ENCODE results near the gene WWC1.

The WWC1 gene

DNA sequence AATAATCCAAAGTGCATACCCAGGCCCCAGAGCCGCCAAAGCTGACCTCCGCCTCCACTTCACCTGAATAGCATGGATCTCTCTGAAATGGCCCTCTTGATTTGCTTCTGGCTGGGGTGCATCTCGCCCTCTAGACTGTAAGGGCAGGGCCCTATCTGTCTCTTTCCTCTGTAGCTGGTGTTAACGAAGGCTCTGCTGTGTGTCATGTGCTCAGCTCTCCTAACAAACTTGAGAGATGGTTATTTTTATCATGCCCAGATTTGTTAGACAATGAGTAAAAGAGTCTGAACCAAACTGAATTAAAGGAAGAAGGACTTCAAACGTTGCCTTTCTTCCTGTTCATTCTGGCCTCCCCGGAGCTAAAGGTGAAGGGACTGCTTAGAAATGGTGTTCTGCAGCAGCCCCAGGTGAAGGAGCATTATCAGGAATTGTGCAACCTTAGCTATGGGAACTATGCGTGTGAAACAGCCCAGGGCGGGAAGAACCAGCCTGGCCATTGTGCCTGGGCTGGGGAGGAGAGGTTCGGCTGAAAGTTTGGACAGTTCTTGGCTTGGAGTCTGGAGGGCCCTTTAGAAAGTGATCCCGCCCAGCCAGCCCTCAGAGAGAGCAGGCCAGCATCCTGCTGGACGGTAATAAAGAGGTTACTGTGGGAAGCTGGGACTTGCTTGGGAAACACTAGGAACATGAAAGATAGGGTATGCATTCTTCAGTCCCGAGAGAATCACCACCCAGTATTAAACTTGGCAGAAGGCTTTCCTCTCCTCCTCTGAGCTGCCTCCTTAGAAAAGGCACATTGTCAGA, 73.5 kb downstream of the WWC1 start:
- DNase-seq (ENCODE audit: extremely low spot score), result no peak
- TF ChIP-seq CTCF (IDR thresholded peaks at IDR 0.05; ENCODE audit: control extremely low read depth, extremely low read depth, low read depth, missing control alignments), result no peak
- ChIA-PET POLR2A (no interaction called here), CTCF (no interaction called here)

GRCh38 chr5:168365581-168366081, 74.2 kb downstream of the WWC1 start:
- POLR2A ChIA-PET, result no interaction called here
- TF ChIP-seq CTCF (IDR thresholded peaks at IDR 0.05; ENCODE audit: control extremely low read depth, extremely low read depth, low read depth, missing control alignments), result no peak
- CTCF ChIA-PET, result no interaction called here
- DNase-seq (ENCODE audit: extremely low spot score), result no peak

GRCh38 chr5:168366116-168366515, 74.7 kb downstream of the WWC1 start:
- ChIA-PET CTCF (interaction anchor here (0.8 kb wide), 1 partner anchor 8 kb away, joined by 3 read pairs; no protein-coding TSS in a partner anchor), POLR2A (no interaction called here)
- no peak for DNase-seq (ENCODE audit: extremely low spot score)
- TF ChIP-seq CTCF (IDR thresholded peaks at IDR 0.05; ENCODE audit: control extremely low read depth, extremely low read depth, low read depth, missing control alignments), result no peak

GRCh38 chr5:168368854-168369253, 77.4 kb downstream of the WWC1 start:
- CTCF ChIA-PET, result interaction anchor here (1.0 to 2.1 kb wide), 2 partner anchors 10 to 13 kb away, joined by 4 to 10 read pairs; no protein-coding TSS in a partner anchor
- TF ChIP-seq CTCF (IDR thresholded peaks at IDR 0.05; ENCODE audit: control extremely low read depth, extremely low read depth, low read depth, missing control alignments), result no peak
- no peak for DNase-seq (ENCODE audit: extremely low spot score)
- POLR2A ChIA-PET, result no interaction called here

DNA sequence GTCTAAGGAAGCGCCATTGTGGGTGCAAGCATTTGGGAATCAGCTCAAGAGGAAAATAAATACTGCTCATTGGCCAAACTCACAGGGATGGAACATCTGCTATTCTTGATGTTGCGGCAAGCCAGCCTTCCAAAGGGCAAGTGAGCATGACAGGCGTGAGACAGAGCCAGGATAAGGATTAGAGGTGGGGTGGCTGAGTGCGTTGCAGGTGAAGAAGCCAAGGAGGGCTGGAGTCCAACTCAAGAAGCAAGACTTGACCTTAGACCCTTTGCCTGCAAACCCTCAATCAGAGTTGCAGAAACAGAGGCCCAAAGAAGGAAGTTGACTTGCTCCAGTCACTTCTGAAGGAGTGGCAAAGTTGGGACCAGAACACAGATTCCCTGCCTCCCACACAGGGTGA, 79.4 kb downstream of the WWC1 start:
- DNase-seq (ENCODE audit: extremely low spot score), result no peak
- CTCF ChIA-PET, result no interaction called here
- TF ChIP-seq CTCF (IDR thresholded peaks at IDR 0.05; ENCODE audit: control extremely low read depth, extremely low read depth, low read depth, missing control alignments), result no peak
- POLR2A ChIA-PET, result no interaction called here

GRCh38 chr5:168372356-168372946, 81.0 kb downstream of the WWC1 start:
- no peak for DNase-seq (ENCODE audit: extremely low spot score)
- ChIA-PET CTCF (no interaction called here), POLR2A (no interaction called here)
- no peak for TF ChIP-seq CTCF (IDR thresholded peaks at IDR 0.05; ENCODE audit: control extremely low read depth, extremely low read depth, low read depth, missing control alignments)

All from GM10248 (cell line).